Fibroblast of lung (primary cell): ENCODE results near the gene PTPRO.

Source experiments
- EZH2 ChIP-seq: IDR thresholded peaks from 2 replicates; pipeline ENCODE4 v1.5.1; 2012; ENCODE audit warnings: low read length, control low read depth, mild to moderate bottlenecking; ENCODE audit errors: missing control alignments
- TF ChIP-seq, protein P1 (sequence below), 2 donors: IDR thresholded peaks in 1 of 2; conservative IDR thresholded peaks in 1 of 2; 1 replicate in 1 of 2; 2 replicates in 1 of 2; pipeline ENCODE4 v1.5.1; 2011 to 2012; ENCODE audit warnings: low read length in 2 of 2, control low read depth in 1 of 2, inconsistent platforms in 1 of 2, low read depth in 1 of 2, mild to moderate bottlenecking in 1 of 2

DNA sequence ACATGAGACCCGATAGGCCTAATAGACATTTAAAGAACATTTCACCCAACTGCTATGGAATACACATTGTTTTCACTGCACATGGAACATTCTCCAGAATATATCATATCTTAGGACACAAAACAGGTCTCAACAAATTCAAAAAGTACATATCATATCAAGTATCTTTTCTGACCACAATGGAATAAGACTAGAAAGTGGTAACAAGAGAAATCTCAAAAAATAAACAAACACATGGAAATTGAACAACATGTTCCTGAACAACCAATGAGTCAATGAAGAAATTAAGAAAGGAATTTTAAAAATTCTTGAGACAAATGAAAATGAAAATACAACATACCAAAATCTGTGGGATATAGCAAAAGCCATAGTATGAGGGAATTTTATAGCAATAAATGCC is 208.1 kb downstream of the PTPRO start:
- TF ChIP-seq, protein P1, sequence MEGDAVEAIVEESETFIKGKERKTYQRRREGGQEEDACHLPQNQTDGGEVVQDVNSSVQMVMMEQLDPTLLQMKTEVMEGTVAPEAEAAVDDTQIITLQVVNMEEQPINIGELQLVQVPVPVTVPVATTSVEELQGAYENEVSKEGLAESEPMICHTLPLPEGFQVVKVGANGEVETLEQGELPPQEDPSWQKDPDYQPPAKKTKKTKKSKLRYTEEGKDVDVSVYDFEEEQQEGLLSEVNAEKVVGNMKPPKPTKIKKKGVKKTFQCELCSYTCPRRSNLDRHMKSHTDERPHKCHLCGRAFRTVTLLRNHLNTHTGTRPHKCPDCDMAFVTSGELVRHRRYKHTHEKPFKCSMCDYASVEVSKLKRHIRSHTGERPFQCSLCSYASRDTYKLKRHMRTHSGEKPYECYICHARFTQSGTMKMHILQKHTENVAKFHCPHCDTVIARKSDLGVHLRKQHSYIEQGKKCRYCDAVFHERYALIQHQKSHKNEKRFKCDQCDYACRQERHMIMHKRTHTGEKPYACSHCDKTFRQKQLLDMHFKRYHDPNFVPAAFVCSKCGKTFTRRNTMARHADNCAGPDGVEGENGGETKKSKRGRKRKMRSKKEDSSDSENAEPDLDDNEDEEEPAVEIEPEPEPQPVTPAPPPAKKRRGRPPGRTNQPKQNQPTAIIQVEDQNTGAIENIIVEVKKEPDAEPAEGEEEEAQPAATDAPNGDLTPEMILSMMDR (conservative IDR thresholded peaks at IDR 0.05 in 1 of 2, IDR thresholded peaks at IDR 0.05 in 1 of 2; ENCODE audit: low read depth in 1 of 2, low read length in 2 of 2) = no peak
- no peak for TF ChIP-seq EZH2
